ES-I3 (cell line): ENCODE results near the gene EEF1AKMT2.
"Not testable (repeated sequence)": the region's sequence is repeated elsewhere in the genome, so short reads cannot be mapped to it uniquely, and the experiment has no call there.

Experiments
- H3K36me3 ChIP-seq: 2 replicates; pipeline ENCODE4 v1.6.1; 2013; ENCODE audit warnings: mild to moderate bottlenecking, low read length, control low read depth, moderate library complexity; ENCODE audit not compliant: insufficient read depth
- H3K4me1 ChIP-seq: 2 replicates; pipeline ENCODE4 v1.6.1; 2013; ENCODE audit warnings: mild to moderate bottlenecking, control low read depth, low read length; ENCODE audit not compliant: insufficient read depth
- H3K9ac ChIP-seq: 2 replicates; pipeline ENCODE4 v1.6.1; 2013; ENCODE audit warnings: low read depth, mild to moderate bottlenecking, low read length, moderate library complexity
- H3K9me3 ChIP-seq: 2 replicates; pipeline ENCODE4 v1.6.1; 2013; ENCODE audit warnings: mild to moderate bottlenecking, low read length, moderate library complexity; ENCODE audit not compliant: control insufficient read depth, insufficient read depth

EEF1AKMT2 gene

GRCh38 chr10:124791547-124792348 is at the start of gene EEF1AKMT2:
Gene EEF1AKMT2, minus strand, starts transcription at chr10:124791887. Its CDS starts 54 bp downstream, at chr10:124791833.
- peak within 1 kb of the TSS; percentile 94 for H3K9ac ChIP-seq
- H3K36me3 ChIP-seq: no peaks in the 10 kb centered on the region
- H3K4me1 ChIP-seq: no peaks in the 10 kb centered on the region
- no peaks in the 10 kb centered on the region for H3K9me3 ChIP-seq

GRCh38 chr10:124837687-124838086 is 46.0 kb upstream of the EEF1AKMT2 start:
- Histone ChIP-seq H3K9me3 (no peaks in the 10 kb centered on the region), H3K4me1 (no peaks in the 10 kb centered on the region), H3K9ac (no peak overlapping the region), H3K36me3 (peaks cover 6% of the 10 kb centered on the region)

GRCh38 chr10:124831116-124831515 is 39.4 kb upstream of the EEF1AKMT2 start:
- H3K4me1 ChIP-seq: no peaks in the 10 kb centered on the region

GRCh38 chr10:124830445-124830844 is 38.8 kb upstream of the EEF1AKMT2 start:
- Histone ChIP-seq H3K9me3 (no peaks in the 10 kb centered on the region), H3K36me3 (peaks cover 20% of the 10 kb centered on the region), H3K4me1 (no peaks in the 10 kb centered on the region), H3K9ac (no peak overlapping the region)

More at GRCh38 chr10:124831116-124831515, 39.4 kb upstream of the EEF1AKMT2 start:
- peaks cover 20% of the 10 kb centered on the region for H3K36me3 ChIP-seq
- no peak overlapping the region for H3K9ac ChIP-seq
- no peaks in the 10 kb centered on the region for H3K9me3 ChIP-seq

- H3K4me1 ChIP-seq: no peaks in the 10 kb centered on the region
- H3K9me3 ChIP-seq: no peaks in the 10 kb centered on the region
- H3K36me3 ChIP-seq: peaks cover 17% of the 10 kb centered on the region
- no peak overlapping the region for H3K9ac ChIP-seq
These were observed 37.9 kb upstream of the EEF1AKMT2 start for GRCh38 chr10:124829447-124830115.

- Histone ChIP-seq H3K4me1 (no peaks in the 10 kb centered on the region), H3K9me3 (no peaks in the 10 kb centered on the region), H3K36me3 (peaks cover 14% of the 10 kb centered on the region), H3K9ac (no peak overlapping the region)
These were observed 35.8 kb upstream of the EEF1AKMT2 start for GRCh38 chr10:124827474-124827873.

GRCh38 chr10:124826262-124826661 is 34.6 kb upstream of the EEF1AKMT2 start:
- H3K4me1 ChIP-seq: no peaks in the 10 kb centered on the region
- H3K9ac ChIP-seq: no peak overlapping the region
- H3K9me3 ChIP-seq: no peaks in the 10 kb centered on the region
- H3K36me3 ChIP-seq: peaks cover 14% of the 10 kb centered on the region

GRCh38 chr10:124825702-124826101 is 34.0 kb upstream of the EEF1AKMT2 start:
- Histone ChIP-seq H3K9me3 (no peaks in the 10 kb centered on the region), H3K9ac (no peak overlapping the region), H3K36me3 (peaks cover 14% of the 10 kb centered on the region), H3K4me1 (no peaks in the 10 kb centered on the region)

- H3K36me3 ChIP-seq, H3K4me1 ChIP-seq, H3K9me3 ChIP-seq, H3K9ac ChIP-seq: not testable (repeated sequence)
These were observed 33.2 kb upstream of the EEF1AKMT2 start for GRCh38 chr10:124824932-124825331.

- Histone ChIP-seq H3K36me3 (peaks cover 2% of the 10 kb centered on the region), H3K9ac (no peak overlapping the region), H3K9me3 (no peaks in the 10 kb centered on the region), H3K4me1 (no peaks in the 10 kb centered on the region)
These were observed 32.8 kb upstream of the EEF1AKMT2 start for GRCh38 chr10:124824507-124824906.

- Histone ChIP-seq H3K9me3 (no peaks in the 10 kb centered on the region), H3K4me1 (no peaks in the 10 kb centered on the region), H3K36me3 (peaks cover 3% of the 10 kb centered on the region), H3K9ac (no peak overlapping the region)
These were observed 29.8 kb upstream of the EEF1AKMT2 start for GRCh38 chr10:124821520-124821919.

GRCh38 chr10:124820121-124820520 is 28.4 kb upstream of the EEF1AKMT2 start:
- peaks cover 3% of the 10 kb centered on the region for H3K36me3 ChIP-seq
- H3K9me3 ChIP-seq: no peaks in the 10 kb centered on the region
- no peaks in the 10 kb centered on the region for H3K4me1 ChIP-seq
- no peak overlapping the region for H3K9ac ChIP-seq

- Histone ChIP-seq H3K36me3 (no peaks in the 10 kb centered on the region), H3K4me1 (peaks cover 20% of the 10 kb centered on the region; the same call in 1 of the 2 replicates), H3K9me3 (no peaks in the 10 kb centered on the region), H3K9ac (peak overlapping the region; percentile 99)
These were observed 10.6 kb upstream of the EEF1AKMT2 start for GRCh38 chr10:124802313-124802675.

GRCh38 chr10:124799211-124799610 is 7.5 kb upstream of the EEF1AKMT2 start:
- Histone ChIP-seq H3K9me3 (no peaks in the 10 kb centered on the region), H3K9ac (no peak overlapping the region), H3K4me1 (peaks cover 20% of the 10 kb centered on the region; the same call in 1 of the 2 replicates), H3K36me3 (no peaks in the 10 kb centered on the region)

- H3K36me3 ChIP-seq: no peaks in the 10 kb centered on the region
- no peak overlapping the region for H3K9ac ChIP-seq
- H3K4me1 ChIP-seq: peaks cover 20% of the 10 kb centered on the region; the same call in 1 of the 2 replicates
- H3K9me3 ChIP-seq: no peaks in the 10 kb centered on the region
These were observed 7.1 kb upstream of the EEF1AKMT2 start for GRCh38 chr10:124798781-124799180.
